Measurements from ENCODE around the gene ZNF22. TPM values are rescaled to one million over a fixed set of nuclear protein-coding genes. Genes with fewer than 3 reads are reported as not detected.
A peak's percentile ranks its signal among the peaks of the same experiment; 100 is the strongest.

ZNF22 gene
- total RNA-seq, 1 donor from 2014 or later: 81.0 TPM

GRCh38 chr10:44990965-44991364, 9.8 kb upstream of the ZNF22 start:
- no peaks in the 10 kb centered on the region for H3K9me3 ChIP-seq (ENCODE audit: low read depth)
- no peak overlapping the region for H3K4me3 Mint-ChIP-seq
- H3K4me3 ChIP-seq: no peak overlapping the region
- H4K20me1 ChIP-seq (ENCODE audit: low read depth): peaks cover 13% of the 10 kb centered on the region
- H3K4me1 ChIP-seq: peaks cover 46% of the 10 kb centered on the region
- peaks cover 34% of the 10 kb centered on the region for H3F3A ChIP-seq (ENCODE audit: low read depth)
- no peaks in the 10 kb centered on the region for H3K36me3 ChIP-seq
- H3K27me3 Mint-ChIP-seq (ENCODE audit: insufficient read depth, low read depth): peaks cover 4% of the 10 kb centered on the region
- peak overlapping the region; percentile 66 for H3K4me2 ChIP-seq
- DNase-seq (ENCODE audit: low spot score): no peak
- H3K36me3 Mint-ChIP-seq: peaks cover 7% of the 10 kb centered on the region
- no peak overlapping the region for H3K9ac ChIP-seq
- H3K27me3 ChIP-seq: peaks cover 42% of the 10 kb centered on the region
- no peak for TF ChIP-seq EZH2 (IDR thresholded peaks at IDR 0.05)
- TF ChIP-seq CTCF (IDR thresholded peaks at IDR 0.05): no peak
- no peak for TF ChIP-seq EZH2phosphoT487 (IDR thresholded peaks at IDR 0.05)
- no peaks in the 10 kb centered on the region for H3K9me3 Mint-ChIP-seq
- H3K27ac Mint-ChIP-seq: no peak overlapping the region
- H3K27ac ChIP-seq: no peak overlapping the region
- peaks cover 39% of the 10 kb centered on the region for H3K4me1 Mint-ChIP-seq
- no peak overlapping the region for H2AFZ ChIP-seq (replicated peaks)
- H3K79me2 ChIP-seq (ENCODE audit: low read depth): no peaks in the 10 kb centered on the region

- Histone ChIP-seq H4K20me1 (ENCODE audit: low read depth) (peaks cover 13% of the 10 kb centered on the region), H3K4me3 (no peak overlapping the region), H3K79me2 (ENCODE audit: low read depth) (no peaks in the 10 kb centered on the region), H3K9ac (no peak overlapping the region), H3K4me1 (peaks cover 40% of the 10 kb centered on the region), H3F3A (ENCODE audit: low read depth) (peaks cover 34% of the 10 kb centered on the region), H2AFZ (replicated peaks) (no peak overlapping the region), H3K27ac (no peak overlapping the region), H3K9me3 (ENCODE audit: low read depth) (no peaks in the 10 kb centered on the region), H3K4me2 (peak overlapping the region; percentile 66), H3K27me3 (peaks cover 42% of the 10 kb centered on the region), H3K36me3 (no peaks in the 10 kb centered on the region)
- Mint-ChIP-seq H3K27me3 (ENCODE audit: insufficient read depth, low read depth) (peaks cover 4% of the 10 kb centered on the region), H3K4me3 (no peak overlapping the region), H3K4me1 (peaks cover 35% of the 10 kb centered on the region), H3K27ac (no peak overlapping the region), H3K36me3 (peaks cover 7% of the 10 kb centered on the region), H3K9me3 (no peaks in the 10 kb centered on the region)
- TF ChIP-seq CTCF (IDR thresholded peaks at IDR 0.05) (no peak), EZH2 (IDR thresholded peaks at IDR 0.05) (no peak), EZH2phosphoT487 (IDR thresholded peaks at IDR 0.05) (no peak)
- DNase-seq (ENCODE audit: low spot score): no peak
Measured at GRCh38 chr10:44991571-44991970, 9.2 kb upstream of the ZNF22 start.

GRCh38 chr10:44992070-44992731, 8.5 kb upstream of the ZNF22 start:
- no peaks in the 10 kb centered on the region for H3K79me2 ChIP-seq (ENCODE audit: low read depth)
- Mint-ChIP-seq H3K27me3 (ENCODE audit: insufficient read depth, low read depth) (peaks cover 4% of the 10 kb centered on the region), H3K27ac (no peak overlapping the region), H3K36me3 (peaks cover 7% of the 10 kb centered on the region), H3K9me3 (no peaks in the 10 kb centered on the region), H3K4me3 (no peak overlapping the region), H3K4me1 (peaks cover 35% of the 10 kb centered on the region)
- TF ChIP-seq CTCF (IDR thresholded peaks at IDR 0.05): no peak
- no peak for TF ChIP-seq EZH2 (IDR thresholded peaks at IDR 0.05)
- no peak for TF ChIP-seq EZH2phosphoT487 (IDR thresholded peaks at IDR 0.05)
- no peak overlapping the region for H3K27ac ChIP-seq
- H3K27me3 ChIP-seq: peaks cover 40% of the 10 kb centered on the region
- no peaks in the 10 kb centered on the region for H3K9me3 ChIP-seq (ENCODE audit: low read depth)
- peaks cover 13% of the 10 kb centered on the region for H4K20me1 ChIP-seq (ENCODE audit: low read depth)
- no peak overlapping the region for H3K4me3 ChIP-seq
- H3F3A ChIP-seq (ENCODE audit: low read depth): peaks cover 34% of the 10 kb centered on the region
- H3K36me3 ChIP-seq: no peaks in the 10 kb centered on the region
- H3K4me2 ChIP-seq: no peak overlapping the region
- no peak for DNase-seq (ENCODE audit: low spot score)
- H3K9ac ChIP-seq: no peak overlapping the region
- H2AFZ ChIP-seq (replicated peaks): no peak overlapping the region
- H3K4me1 ChIP-seq: peaks cover 36% of the 10 kb centered on the region
